PC-9 (cell line): ENCODE results near the gene SLIT1.

Experiments
- EZH2 ChIP-seq: fragments of 200-600 bp; sonication (generic); IDR thresholded peaks from 2 replicates; pipeline ENCODE4 v1.8.0; 2017; ENCODE audit warnings: antibody characterized with exemption, low read depth
- TF ChIP-seq, protein P1 (sequence below): fragments of 200-600 bp; sonication (generic); conservative IDR thresholded peaks from 2 replicates; pipeline ENCODE4 v1.6.1; 2017; ENCODE audit warnings: mixed run types, antibody characterized with exemption, mild to moderate bottlenecking, moderate library complexity

DNA sequence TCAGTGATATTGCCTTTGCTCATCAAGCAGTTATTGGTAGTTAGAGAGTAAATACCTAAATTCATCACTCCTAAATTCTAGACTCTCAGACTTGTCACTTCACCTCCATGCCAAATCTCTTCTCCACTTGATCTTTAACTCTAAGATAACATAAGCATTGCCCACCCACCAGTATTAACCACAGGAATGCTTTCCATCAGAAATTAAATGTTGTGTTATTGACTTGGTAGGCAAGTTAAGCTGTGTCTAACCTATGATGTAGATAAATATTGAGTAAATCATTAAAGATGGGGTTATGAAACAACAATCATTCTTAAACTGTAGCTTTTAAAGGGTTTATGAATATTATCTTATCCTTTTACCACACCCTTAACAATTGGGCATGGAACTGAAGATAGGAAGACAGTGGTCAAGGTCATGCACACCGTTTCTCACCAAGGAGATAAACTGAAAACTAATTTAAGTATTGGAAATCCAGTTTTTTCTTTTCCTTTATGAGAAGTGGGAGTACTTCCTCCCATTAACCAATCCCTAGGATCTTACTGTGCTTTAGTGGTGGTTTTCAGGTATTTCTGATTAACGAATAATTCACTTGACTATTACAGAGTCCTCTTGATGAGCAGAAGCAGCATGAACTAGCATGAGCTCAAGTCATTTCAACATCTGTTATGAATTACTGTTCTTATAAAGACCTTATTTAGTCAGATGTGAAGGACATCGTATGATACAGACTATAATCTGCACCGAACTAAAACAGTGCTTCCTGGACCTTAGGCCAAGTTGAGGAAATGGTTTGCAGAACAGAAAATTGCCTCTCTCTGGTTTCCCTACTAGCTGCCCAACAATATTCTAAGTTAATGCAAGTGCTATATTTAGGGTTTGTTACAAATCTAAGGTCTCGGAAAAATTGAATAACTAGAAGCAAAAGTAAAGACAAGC lies 211.7 kb downstream of the SLIT1 start:
- TF ChIP-seq, protein P1, sequence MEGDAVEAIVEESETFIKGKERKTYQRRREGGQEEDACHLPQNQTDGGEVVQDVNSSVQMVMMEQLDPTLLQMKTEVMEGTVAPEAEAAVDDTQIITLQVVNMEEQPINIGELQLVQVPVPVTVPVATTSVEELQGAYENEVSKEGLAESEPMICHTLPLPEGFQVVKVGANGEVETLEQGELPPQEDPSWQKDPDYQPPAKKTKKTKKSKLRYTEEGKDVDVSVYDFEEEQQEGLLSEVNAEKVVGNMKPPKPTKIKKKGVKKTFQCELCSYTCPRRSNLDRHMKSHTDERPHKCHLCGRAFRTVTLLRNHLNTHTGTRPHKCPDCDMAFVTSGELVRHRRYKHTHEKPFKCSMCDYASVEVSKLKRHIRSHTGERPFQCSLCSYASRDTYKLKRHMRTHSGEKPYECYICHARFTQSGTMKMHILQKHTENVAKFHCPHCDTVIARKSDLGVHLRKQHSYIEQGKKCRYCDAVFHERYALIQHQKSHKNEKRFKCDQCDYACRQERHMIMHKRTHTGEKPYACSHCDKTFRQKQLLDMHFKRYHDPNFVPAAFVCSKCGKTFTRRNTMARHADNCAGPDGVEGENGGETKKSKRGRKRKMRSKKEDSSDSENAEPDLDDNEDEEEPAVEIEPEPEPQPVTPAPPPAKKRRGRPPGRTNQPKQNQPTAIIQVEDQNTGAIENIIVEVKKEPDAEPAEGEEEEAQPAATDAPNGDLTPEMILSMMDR: no peak
- no peak for TF ChIP-seq EZH2
